Measurements from ENCODE around the gene STX18. TPM values are rescaled to one million over a fixed set of nuclear protein-coding genes. Genes with fewer than 3 reads are reported as not detected.

STX18 gene
- total and polyA plus RNA-seq, 10 of the 15 experiments (the other 5 are each of a cell fraction or from before 2014, with no cell fraction given) = 8.2 to 46.6 (median 31.1) TPM

DNA sequence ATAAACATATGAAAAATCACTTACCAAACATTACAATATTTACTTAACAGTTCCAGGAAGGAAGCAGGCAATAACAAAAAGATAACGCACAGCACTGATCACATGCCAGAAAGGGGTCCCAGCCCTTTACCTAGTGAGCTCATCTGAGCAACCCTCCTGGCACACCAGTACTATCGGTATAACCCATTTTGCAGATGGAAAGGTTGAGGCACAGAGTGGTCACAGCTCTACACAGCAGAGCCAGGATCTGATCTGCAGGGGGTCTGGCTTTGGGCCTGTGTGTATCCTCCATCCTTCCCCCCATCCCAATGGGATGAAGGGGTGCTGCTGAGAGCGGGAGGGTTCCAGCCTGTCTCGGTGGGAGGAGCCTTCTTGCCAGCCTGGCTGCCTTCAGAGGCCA, 150.0 kb downstream of the STX18 start:
- Histone ChIP-seq H3K36me3 (ENCODE audit: control insufficient read depth in 2 of 2, insufficient read depth in 2 of 2, low read length in 1 of 2) (no peaks in the 10 kb centered on the region), H3K4me1 (ENCODE audit: control insufficient read depth, insufficient read depth, low read length) (no peaks in the 10 kb centered on the region), H3K27ac (ENCODE audit: control insufficient read depth, insufficient read depth) (no peak overlapping the region), H3K27me3 (replicated peaks in 1 of 2; ENCODE audit: control insufficient read depth in 2 of 2, insufficient read depth in 2 of 2, low read length in 1 of 2) (peaks cover 0 to 7% of the 10 kb centered on the region in 2 experiments), H4K20me1 (ENCODE audit: control insufficient read depth, insufficient read depth) (no peaks in the 10 kb centered on the region), H3K79me2 (ENCODE audit: control insufficient read depth, insufficient read depth, low read length) (no peaks in the 10 kb centered on the region), H3K9ac (ENCODE audit: control insufficient read depth, insufficient read depth, low read length) (no peak overlapping the region), H3K4me3 (no peak overlapping the region), H3K4me2 (ENCODE audit: control insufficient read depth, insufficient read depth) (no peak overlapping the region), H2AFZ (ENCODE audit: control insufficient read depth, low read depth, low read length) (no peak overlapping the region), H3K9me3 (replicated peaks; ENCODE audit: control insufficient read depth, insufficient read depth, low read length) (no peaks in the 10 kb centered on the region)
- BruUV-seq (replicated peaks) = no TSS peak
- ChIA-PET RAD21 (ENCODE audit: unreplicated experiment) (no interaction called here), SMC1A (ENCODE audit: uncharacterized antibody, unreplicated experiment) (no interaction called here), CTCF (no interaction called here), POLR2A (no interaction called here)
- TF ChIP-seq ASH2L (IDR thresholded peaks at IDR 0.05; ENCODE audit: borderline replicate concordance, low read depth) = no peak
- no peak for TF ChIP-seq TAF1 (IDR thresholded peaks at IDR 0.05; ENCODE audit: borderline replicate concordance, low read depth, low read length)
- no peak for TF ChIP-seq GABPA (IDR thresholded peaks at IDR 0.05; ENCODE audit: low read depth)
- no peak for TF ChIP-seq NR2C1 (IDR thresholded peaks at IDR 0.05)
- TF ChIP-seq RAD21 (IDR thresholded peaks at IDR 0.05; ENCODE audit: insufficient read depth, low read depth, low read length) = no peak
- 7% methylated on average over 4 of the region's 4 CpGs for WGBS (ENCODE audit: insufficient coverage, insufficient replicate concordance, low lambda C conversion rate, missing lambda C conversion rate)
- intact Hi-C loops (cut with micrococcal nuclease; ENCODE audit: unreplicated experiment) = no loop called here
- FAIRE-seq (no peak), ATAC-seq (no peak), DNase-seq (ENCODE audit: low read depth, low spot score) (no peak)
- in situ Hi-C loops (cut with MboI) = no loop called here

- no peaks in the 10 kb centered on the region for H3K9me3 ChIP-seq (replicated peaks; ENCODE audit: control insufficient read depth, insufficient read depth, low read length)
- no peaks in the 10 kb centered on the region for H4K20me1 ChIP-seq (ENCODE audit: control insufficient read depth, insufficient read depth)
- H3K36me3 ChIP-seq (ENCODE audit: control insufficient read depth in 2 of 2, insufficient read depth in 2 of 2, low read length in 1 of 2) = no peaks in the 10 kb centered on the region
- ChIA-PET SMC1A (ENCODE audit: uncharacterized antibody, unreplicated experiment) (no interaction called here), RAD21 (ENCODE audit: unreplicated experiment) (no interaction called here), POLR2A (no interaction called here), CTCF (no interaction called here)
- intact Hi-C loops (cut with micrococcal nuclease; ENCODE audit: unreplicated experiment) (no loop called here), in situ Hi-C loops (cut with MboI) (no loop called here)
- H3K4me1 ChIP-seq (ENCODE audit: control insufficient read depth, insufficient read depth, low read length) = no peaks in the 10 kb centered on the region
- no peak overlapping the region for H3K27ac ChIP-seq (ENCODE audit: control insufficient read depth, insufficient read depth)
- H3K9ac ChIP-seq (ENCODE audit: control insufficient read depth, insufficient read depth, low read length) = no peak overlapping the region
- FAIRE-seq (no peak), ATAC-seq (no peak), DNase-seq (ENCODE audit: low read depth, low spot score) (no peak)
- no peak overlapping the region for H2AFZ ChIP-seq (ENCODE audit: control insufficient read depth, low read depth, low read length)
- no peak overlapping the region for H3K4me3 ChIP-seq
- H3K4me2 ChIP-seq (ENCODE audit: control insufficient read depth, insufficient read depth) = no peak overlapping the region
- H3K79me2 ChIP-seq (ENCODE audit: control insufficient read depth, insufficient read depth, low read length) = no peaks in the 10 kb centered on the region
- H3K27me3 ChIP-seq (replicated peaks in 1 of 2; ENCODE audit: control insufficient read depth in 2 of 2, insufficient read depth in 2 of 2, low read length in 1 of 2) = peaks cover 2 to 7% of the 10 kb centered on the region in 2 experiments
- WGBS (ENCODE audit: insufficient coverage, insufficient replicate concordance, low lambda C conversion rate, missing lambda C conversion rate) = 44% methylated on average over 10 of the region's 11 CpGs
- BruUV-seq (replicated peaks) = no TSS peak
- TF ChIP-seq, protein P1, sequence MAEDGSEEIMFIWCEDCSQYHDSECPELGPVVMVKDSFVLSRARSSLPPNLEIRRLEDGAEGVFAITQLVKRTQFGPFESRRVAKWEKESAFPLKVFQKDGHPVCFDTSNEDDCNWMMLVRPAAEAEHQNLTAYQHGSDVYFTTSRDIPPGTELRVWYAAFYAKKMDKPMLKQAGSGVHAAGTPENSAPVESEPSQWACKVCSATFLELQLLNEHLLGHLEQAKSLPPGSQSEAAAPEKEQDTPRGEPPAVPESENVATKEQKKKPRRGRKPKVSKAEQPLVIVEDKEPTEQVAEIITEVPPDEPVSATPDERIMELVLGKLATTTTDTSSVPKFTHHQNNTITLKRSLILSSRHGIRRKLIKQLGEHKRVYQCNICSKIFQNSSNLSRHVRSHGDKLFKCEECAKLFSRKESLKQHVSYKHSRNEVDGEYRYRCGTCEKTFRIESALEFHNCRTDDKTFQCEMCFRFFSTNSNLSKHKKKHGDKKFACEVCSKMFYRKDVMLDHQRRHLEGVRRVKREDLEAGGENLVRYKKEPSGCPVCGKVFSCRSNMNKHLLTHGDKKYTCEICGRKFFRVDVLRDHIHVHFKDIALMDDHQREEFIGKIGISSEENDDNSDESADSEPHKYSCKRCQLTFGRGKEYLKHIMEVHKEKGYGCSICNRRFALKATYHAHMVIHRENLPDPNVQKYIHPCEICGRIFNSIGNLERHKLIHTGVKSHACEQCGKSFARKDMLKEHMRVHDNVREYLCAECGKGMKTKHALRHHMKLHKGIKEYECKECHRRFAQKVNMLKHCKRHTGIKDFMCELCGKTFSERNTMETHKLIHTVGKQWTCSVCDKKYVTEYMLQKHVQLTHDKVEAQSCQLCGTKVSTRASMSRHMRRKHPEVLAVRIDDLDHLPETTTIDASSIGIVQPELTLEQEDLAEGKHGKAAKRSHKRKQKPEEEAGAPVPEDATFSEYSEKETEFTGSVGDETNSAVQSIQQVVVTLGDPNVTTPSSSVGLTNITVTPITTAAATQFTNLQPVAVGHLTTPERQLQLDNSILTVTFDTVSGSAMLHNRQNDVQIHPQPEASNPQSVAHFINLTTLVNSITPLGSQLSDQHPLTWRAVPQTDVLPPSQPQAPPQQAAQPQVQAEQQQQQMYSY (CRISPR knock-in tag; IDR thresholded peaks at IDR 0.05) = no peak
- TF ChIP-seq ZNF24 (IDR thresholded peaks at IDR 0.05) (no peak), REST (IDR thresholded peaks at IDR 0.05; ENCODE audit: low read depth, low read length) (no peak), TAF1 (IDR thresholded peaks at IDR 0.05; ENCODE audit: borderline replicate concordance, low read depth, low read length) (no peak), PAX8 (IDR thresholded peaks at IDR 0.05) (no peak), NFXL1 (IDR thresholded peaks at IDR 0.05; ENCODE audit: borderline replicate concordance) (no peak)
These were observed 151.2 kb downstream of the STX18 start for GRCh38 chr4:4390515-4391240.
